ENCODE measurements around the gene SIM2. TPM values are rescaled to one million over a fixed set of nuclear protein-coding genes. Genes with fewer than 3 reads are reported as not detected.

The SIM2 gene
- total RNA-seq, 1 donor from 2014 or later: not detected

- no peak for DNase-seq (ENCODE audit: low spot score in 2 of 2, unreplicated experiment in 2 of 2)
- Mint-ChIP-seq H3K36me3 (peaks cover 24% of the 10 kb centered on the region), H3K4me3 (no peak overlapping the region), H3K27me3 (ENCODE audit: low read depth) (no peaks in the 10 kb centered on the region), H3K4me1 (peaks cover 5% of the 10 kb centered on the region), H3K9me3 (peaks cover 38% of the 10 kb centered on the region), H3K27ac (no peak overlapping the region)
- TF ChIP-seq, protein P1, sequence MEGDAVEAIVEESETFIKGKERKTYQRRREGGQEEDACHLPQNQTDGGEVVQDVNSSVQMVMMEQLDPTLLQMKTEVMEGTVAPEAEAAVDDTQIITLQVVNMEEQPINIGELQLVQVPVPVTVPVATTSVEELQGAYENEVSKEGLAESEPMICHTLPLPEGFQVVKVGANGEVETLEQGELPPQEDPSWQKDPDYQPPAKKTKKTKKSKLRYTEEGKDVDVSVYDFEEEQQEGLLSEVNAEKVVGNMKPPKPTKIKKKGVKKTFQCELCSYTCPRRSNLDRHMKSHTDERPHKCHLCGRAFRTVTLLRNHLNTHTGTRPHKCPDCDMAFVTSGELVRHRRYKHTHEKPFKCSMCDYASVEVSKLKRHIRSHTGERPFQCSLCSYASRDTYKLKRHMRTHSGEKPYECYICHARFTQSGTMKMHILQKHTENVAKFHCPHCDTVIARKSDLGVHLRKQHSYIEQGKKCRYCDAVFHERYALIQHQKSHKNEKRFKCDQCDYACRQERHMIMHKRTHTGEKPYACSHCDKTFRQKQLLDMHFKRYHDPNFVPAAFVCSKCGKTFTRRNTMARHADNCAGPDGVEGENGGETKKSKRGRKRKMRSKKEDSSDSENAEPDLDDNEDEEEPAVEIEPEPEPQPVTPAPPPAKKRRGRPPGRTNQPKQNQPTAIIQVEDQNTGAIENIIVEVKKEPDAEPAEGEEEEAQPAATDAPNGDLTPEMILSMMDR (IDR thresholded peaks at IDR 0.05; ENCODE audit: unreplicated experiment): no peak
Observed at GRCh38 chr21:36796070-36796469, 97.2 kb downstream of the SIM2 start.

DNA sequence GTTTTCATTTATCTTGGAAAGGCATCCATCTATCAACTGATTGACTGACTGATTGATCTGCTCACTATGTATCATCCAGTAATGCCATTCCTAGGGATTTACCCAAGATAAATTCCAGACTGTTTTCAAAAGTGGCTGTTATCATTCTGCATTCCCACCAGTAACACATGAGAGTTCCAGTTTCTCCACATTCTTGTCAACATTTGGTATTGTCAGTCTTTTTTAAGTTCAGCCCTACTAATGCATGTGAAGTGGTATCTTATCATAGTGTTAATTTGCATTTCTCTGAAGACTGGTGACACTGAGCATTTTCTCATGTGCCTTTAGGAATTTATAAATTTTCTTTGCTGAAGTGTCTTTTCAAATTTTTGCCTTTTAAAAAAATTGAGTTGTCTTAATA, 99.6 kb downstream of the SIM2 start:
- no peak for DNase-seq (ENCODE audit: low spot score in 2 of 2, unreplicated experiment in 2 of 2)
- TF ChIP-seq, protein P1 (IDR thresholded peaks at IDR 0.05; ENCODE audit: unreplicated experiment): no peak
- peaks cover 24% of the 10 kb centered on the region for H3K36me3 Mint-ChIP-seq
- no peak overlapping the region for H3K27ac Mint-ChIP-seq
- H3K27me3 Mint-ChIP-seq (ENCODE audit: low read depth): no peaks in the 10 kb centered on the region
- H3K9me3 Mint-ChIP-seq: peaks cover 38% of the 10 kb centered on the region
- H3K4me3 Mint-ChIP-seq: no peak overlapping the region
- H3K4me1 Mint-ChIP-seq: no peaks in the 10 kb centered on the region

Other genes with a start within 250 kb of the SIM2 start
- not detected in 3 replicates for gene CLDN14, start 219.0 kb upstream of the SIM2 start, total RNA-seq

Data from mesothelial cell of epicardium (in vitro differentiated cells).